Activated CD8-positive, alpha-beta memory T cell treated with anti-CD3 and anti-CD28 coated beads, Interleukin-2, amount 50 U/mL, for 4 hours (primary cell): ENCODE measurements around the gene PAFAH1B1.
"Not testable (repeated sequence)": the region's sequence is repeated elsewhere in the genome, so short reads cannot be mapped to it uniquely, and the experiment has no call there.

ENCODE experiments used
- DNase-seq: peaks from one replicate; pipeline ENCODE4 v3.0.0-alpha.2; 2020

The PAFAH1B1 gene

GRCh38 chr17:2690165-2691068, 97.0 kb downstream of the PAFAH1B1 start:
- no peak for DNase-seq

DNA sequence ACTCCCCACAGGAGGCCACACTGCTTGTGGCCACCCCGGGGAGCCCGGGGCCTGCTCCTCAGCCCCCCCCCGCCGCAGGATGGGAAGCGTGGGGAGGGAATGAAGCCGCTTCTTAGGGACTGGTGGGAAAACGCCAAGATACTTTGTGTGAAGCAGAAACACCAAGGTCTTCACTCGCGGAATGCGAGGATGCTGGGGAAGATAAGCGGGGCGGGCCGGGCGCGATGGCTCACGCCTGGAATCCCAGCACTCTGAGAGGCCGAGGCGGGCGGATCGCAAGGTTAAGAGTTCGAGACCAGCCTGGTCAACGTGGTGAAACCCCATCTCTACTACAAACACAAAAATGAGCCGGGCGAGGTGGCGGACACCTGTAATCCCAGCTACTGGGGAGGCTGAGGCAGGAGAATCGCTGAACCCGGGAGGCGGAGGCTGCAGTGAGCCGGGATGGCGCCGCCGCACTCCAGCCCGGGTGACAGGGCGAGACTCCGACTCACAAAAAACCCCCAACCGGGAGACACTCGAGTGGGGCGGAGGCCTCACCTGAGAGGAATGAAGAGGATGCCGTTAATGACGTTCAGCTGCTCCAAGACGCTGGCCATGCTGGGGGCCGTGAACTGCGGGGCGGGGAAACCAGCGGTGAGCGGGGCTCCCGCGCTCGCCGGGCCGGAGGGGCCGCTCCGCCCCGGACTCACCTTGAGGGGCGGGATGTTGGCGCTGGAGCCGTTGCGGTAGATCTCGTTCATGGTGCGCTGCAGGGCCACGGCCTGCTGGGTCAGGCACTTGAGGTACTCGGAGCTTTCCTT, 97.8 kb downstream of the PAFAH1B1 start:
- no peak for DNase-seq

DNA sequence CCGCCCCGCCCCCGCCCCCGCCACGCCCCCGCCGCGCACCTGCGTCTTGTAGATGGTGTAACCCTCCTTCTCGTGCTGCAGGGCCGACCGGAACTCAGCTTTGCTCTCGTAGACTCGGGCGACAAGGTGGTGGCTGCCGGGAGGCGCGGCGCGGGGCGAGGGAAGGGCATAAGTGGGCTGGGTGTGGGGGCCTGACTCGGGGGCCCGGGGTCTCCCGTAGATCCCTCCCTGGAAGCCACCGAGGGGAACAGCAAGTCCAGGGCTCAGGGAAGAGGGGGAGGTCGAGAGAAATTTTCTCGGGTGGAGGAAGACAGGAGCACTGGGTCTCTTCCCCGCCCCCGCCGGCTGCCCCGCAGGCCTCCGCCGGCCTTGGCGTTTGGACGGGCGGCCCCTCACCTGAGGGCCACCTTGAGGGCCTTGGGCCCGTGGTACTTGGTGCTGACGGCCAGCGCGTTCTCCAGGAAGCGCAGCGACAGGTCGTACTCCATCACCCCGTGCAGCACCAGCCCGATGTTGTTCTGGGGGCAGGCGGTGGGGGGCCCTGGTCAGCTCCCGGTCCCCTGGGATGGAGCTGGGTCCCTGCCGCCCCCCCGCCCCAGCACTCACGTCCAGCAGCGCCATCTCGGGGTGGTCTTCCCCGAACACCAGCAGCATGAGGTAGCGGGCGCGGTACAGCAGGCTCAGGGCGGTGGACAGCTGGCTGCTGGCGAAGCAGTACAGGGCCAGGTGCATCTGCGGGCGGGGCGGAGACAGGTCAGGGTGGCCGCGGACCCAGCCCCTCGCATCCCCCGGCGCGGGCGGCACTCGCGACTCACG, 98.7 kb downstream of the PAFAH1B1 start:
- DNase-seq = no peak

GRCh38 chr17:2692781-2693135, 99.3 kb downstream of the PAFAH1B1 start:
- no peak for DNase-seq

GRCh38 chr17:2693561-2694380, 100.3 kb downstream of the PAFAH1B1 start:
- DNase-seq = no peak

DNA sequence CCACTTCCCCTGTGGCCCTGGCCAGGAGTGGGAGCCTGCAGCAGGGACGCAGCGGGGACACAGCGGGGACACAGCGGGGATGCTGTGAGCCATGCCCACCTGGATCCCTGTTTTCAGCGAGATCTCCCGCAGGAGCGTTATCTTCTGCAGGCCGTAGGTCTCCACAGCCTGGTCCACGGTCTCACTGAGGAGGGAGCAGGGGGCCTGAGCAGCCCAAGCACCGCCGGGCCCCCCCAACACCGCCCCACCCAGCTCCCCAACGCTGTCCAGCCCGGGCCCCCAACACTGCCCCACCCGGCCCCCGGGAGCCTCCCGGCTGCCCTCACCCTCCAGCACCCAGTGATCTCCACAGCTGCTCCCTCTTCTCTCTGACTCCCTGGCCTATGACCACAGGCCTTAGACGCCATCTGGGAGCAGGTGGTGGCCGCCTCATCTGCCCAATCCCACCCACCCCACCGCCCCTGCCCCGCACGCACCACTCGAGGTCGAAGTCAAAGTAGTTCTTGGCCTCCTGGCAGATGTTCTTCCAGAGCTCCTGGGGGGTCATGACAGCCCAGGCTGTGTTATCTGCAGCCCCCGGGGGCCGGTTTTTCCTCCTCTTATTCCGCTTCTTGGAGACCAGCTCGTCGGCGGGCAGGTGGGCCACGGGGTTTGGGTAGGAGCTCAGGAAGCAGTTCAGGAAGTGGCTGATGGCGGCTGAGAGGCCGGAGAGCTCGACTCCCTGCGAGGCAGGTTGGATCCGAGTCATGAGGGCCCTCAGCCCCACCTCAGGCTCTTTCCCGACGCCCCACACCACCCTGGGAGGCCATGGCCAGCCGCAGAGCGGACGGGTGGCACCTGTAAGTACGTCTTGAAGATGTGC, 101.2 kb downstream of the PAFAH1B1 start:
- no peak for DNase-seq

DNA sequence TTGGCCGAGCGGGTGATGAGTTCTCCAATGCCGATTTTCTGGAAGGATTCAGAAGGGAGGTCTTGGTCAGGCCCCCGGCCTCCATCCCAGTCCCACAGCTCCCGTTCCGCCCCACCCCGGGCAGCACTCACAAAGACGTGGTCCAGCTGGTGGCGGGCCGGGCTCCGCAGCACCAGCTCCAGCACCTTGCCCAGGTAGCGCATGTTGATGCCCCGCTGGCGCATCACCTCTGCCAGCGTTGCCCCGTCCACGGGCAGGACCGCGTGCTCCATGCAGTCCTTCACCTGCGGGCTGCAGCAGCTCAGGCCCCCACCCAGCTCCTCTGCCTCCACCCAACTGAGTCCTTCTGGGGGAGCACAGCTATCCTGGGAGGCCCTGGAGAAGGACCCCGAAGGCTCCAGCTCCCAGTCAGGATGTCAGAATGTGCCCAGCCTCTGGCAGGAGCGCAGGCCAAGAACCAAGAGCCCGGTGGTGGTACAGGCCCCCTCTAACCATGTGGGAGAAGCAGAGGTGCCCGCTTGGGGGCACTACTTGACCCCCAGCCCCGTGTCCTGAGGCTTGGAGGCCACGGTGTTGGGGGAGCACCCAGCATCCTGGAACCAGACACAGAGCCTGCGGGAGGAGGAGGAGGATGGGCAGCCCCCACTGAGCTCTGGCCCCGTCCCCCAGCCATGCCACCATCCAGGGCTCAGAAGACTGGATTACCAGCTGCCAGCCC, 101.9 kb downstream of the PAFAH1B1 start:
- no peak for DNase-seq

GRCh38 chr17:2695961-2696760, 102.7 kb downstream of the PAFAH1B1 start:
- no peak for DNase-seq

GRCh38 chr17:2697611-2698162, 104.2 kb downstream of the PAFAH1B1 start:
- DNase-seq = no peak

DNA sequence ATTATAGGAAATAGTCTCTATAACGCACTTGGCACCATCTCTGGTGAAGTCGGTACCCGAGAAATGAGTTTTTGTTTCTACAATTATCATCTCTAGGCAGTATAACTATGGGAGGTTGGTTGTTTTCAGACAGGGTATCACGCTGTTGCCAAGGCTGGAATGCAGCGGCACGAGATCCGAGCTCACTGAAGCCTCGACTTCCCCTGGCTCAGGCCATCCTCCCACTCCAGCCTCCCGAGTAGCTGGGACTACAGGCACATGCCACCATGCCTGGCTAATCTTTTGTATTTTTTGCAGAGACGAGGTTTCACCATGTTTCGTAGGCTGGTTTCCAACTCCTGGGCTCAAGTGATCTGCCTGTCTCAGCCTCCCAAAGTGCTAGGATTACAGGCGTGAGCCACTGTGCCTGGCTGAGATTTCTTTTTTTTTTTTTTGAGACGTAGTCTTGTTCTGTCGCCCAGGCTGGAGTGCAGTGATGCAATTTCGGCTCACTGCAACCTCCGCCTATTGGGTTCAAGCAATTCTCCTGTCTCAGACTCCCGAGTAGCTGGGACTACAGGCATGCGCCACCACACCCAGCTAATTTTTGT, 105.9 kb downstream of the PAFAH1B1 start:
- DNase-seq = not testable (repeated sequence)

GRCh38 chr17:2700030-2700490, 106.6 kb downstream of the PAFAH1B1 start:
- peak; percentile 11 for DNase-seq

GRCh38 chr17:2700491-2701141, 107.2 kb downstream of the PAFAH1B1 start:
- peak; percentile 12 for DNase-seq

DNA sequence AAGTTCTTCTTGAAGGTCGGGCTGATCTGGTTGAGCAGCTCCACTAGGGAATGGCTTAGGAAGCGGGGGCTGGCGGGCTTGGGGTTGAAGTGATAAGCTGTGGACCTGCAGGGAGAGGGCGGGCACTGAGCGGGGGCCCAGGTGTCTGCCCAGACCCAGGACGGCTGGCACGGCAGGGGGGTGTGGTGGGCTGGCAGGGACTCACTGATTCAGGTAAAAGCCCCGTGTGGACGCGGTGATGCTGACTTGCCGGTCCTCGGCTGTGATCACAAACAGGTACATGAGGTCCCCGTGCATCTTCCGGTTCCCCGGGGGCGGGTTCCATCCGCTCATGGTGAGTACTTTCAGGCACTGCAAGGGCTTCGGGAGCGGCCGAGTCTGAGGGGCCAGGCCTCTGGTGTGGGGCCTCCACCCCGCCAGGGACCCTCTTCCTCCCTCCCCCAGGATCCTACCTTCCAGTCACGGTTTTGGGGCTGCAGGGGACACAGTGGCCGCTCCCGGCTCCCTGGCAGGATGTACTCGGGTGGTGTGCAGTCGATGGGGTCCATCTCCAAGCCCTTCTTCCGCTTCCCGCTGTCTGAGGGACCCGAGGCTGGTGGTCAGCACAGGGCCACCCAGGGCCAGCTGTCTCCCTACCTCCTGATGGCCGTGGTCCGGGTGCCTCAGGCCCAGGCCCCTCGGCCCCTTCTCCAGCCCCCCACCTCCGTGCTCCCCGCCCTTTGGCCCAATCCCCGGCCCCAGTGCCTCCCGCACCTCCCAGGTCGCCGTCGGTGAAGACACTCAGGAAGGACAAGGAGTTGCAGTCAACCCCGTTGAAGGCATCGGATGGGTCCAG, 107.9 kb downstream of the PAFAH1B1 start:
- peak; percentile 15 for DNase-seq

DNA sequence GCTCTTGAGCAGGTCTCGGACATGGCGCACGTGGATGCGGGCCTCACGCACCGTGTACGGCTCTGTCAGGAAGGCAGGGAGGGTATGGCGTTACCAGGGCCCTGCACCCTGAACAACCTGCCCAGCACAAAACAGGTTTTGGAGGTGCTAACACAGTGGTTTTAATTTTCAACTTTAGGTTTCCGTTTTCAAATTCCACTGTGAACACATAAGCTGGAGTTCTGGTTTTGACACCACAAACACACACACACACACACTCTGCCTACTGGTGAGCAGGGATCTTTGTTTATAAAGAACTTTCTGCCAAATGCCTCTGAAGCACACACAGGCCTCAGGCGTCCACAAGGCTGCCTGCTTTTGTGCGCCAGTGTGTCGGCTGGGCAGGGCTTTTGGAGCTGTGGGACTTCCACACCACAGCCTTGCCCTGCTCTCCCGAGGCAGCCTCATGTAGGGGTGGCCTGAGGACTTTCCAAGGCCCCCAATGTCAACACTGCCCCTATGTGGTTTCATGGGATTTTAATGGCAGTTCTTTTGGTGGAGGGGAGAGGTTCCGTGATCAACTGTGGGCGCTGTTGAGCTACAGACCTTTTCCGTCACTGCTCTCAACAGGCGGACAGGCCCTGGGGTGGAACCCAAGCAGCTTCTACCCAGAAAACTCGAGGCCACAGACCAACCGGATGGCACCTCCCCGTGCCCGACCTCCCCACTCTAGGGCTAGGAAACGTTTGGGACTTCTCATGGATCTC, 108.7 kb downstream of the PAFAH1B1 start:
- DNase-seq = peak; percentile 13

- DNase-seq = peak; percentile 8
These were observed 109.7 kb downstream of the PAFAH1B1 start for GRCh38 chr17:2703181-2703580.

DNA sequence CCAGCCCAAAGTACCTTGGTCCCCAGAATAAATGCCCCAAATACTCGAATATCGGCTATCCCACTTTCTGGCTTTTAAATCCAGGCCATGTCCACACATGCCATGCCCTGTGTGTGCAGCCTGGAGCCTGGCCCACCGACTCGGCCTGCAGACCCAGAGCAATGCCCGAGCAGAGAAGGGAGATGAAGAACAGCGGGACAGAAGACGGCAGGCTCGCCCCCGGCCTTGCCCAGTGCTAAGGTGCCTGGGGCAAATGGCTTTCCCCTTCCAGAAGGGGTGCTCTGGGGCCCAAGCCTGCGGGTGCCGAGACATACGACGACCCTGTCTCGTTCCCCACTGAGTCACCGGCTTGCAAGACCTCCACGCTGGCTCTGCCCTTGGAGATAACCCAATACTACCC, 110.2 kb downstream of the PAFAH1B1 start:
- DNase-seq = no peak
